ENCODE results near the gene CDH26. TPM values are rescaled to one million over a fixed set of nuclear protein-coding genes. Genes with fewer than 3 reads are reported as not detected.

The CDH26 gene
- total and polyA plus RNA-seq, 10 of the 15 experiments (the other 5 are each of a cell fraction or from before 2014, with no cell fraction given), result 0.03 to 0.19 (median 0.08) TPM; not detected in 4

DNA sequence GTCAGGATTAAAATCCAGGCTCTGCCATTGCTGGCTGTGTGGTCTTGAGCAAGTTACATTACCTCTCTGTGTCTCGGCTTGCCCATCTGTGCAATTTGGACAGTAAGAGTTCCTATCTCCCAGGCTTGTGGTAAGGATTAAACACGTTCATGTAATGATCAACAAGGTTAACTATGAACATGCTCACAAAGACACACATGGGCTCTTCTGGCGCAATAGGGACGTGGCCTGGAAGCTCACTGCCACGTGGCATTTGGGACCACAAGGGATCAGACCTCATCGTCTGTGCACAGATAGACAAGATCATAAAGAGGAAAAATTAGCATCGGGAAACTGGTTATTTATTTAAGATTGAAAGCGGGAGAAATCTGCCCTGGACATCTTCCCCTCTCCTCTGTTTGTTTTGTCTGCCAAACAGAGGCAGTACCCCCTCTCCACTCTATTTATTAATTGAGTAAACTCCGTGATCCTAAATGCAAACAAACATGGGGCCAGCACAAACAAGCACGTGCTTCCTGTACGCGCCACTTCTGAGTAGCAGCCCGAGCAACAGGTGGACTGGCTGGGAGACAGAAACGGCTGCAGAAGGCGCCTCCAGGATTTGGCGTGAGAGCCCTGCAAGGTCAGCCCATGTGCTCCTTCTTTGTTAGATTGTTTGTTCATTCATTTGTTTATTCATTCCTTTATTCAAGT is 95.0 kb downstream of the CDH26 start:
- RAD21 ChIA-PET (ENCODE audit: unreplicated experiment), result no interaction called here
- H4K20me1 ChIP-seq (ENCODE audit: control insufficient read depth, insufficient read depth), result no peaks in the 10 kb centered on the region
- FAIRE-seq (no peak), ATAC-seq (no peak), DNase-seq (ENCODE audit: low read depth, low spot score) (no peak)
- H3K9ac ChIP-seq (ENCODE audit: control insufficient read depth, insufficient read depth, low read length), result no peak overlapping the region
- no peak overlapping the region for H3K4me3 ChIP-seq
- POLR2A ChIA-PET, result no interaction called here
- H2AFZ ChIP-seq (ENCODE audit: control insufficient read depth, low read depth, low read length), result no peak overlapping the region
- no peaks in the 10 kb centered on the region for H3K79me2 ChIP-seq (ENCODE audit: control insufficient read depth, insufficient read depth, low read length)
- no peaks in the 10 kb centered on the region for H3K36me3 ChIP-seq (ENCODE audit: control insufficient read depth in 2 of 2, insufficient read depth in 2 of 2, low read length in 1 of 2)
- H3K4me2 ChIP-seq (ENCODE audit: control insufficient read depth, insufficient read depth), result no peak overlapping the region
- H3K27ac ChIP-seq (ENCODE audit: control insufficient read depth, insufficient read depth), result no peak overlapping the region
- no TSS peak for BruUV-seq (replicated peaks)
- 48% methylated on average over 16 of the region's 16 CpGs for WGBS (ENCODE audit: insufficient coverage, insufficient replicate concordance, low lambda C conversion rate, missing lambda C conversion rate)
- no peaks in the 10 kb centered on the region for H3K27me3 ChIP-seq (replicated peaks in 1 of 2; ENCODE audit: control insufficient read depth in 2 of 2, insufficient read depth in 2 of 2, low read length in 1 of 2)
- CTCF ChIA-PET, result interaction anchor here (0.9 to 1.1 kb wide), 2 partner anchors 19 to 61 kb away, joined by 3 to 4 read pairs; no protein-coding TSS in a partner anchor
- H3K4me1 ChIP-seq (ENCODE audit: control insufficient read depth, insufficient read depth, low read length), result no peaks in the 10 kb centered on the region
- SMC1A ChIA-PET (ENCODE audit: uncharacterized antibody, unreplicated experiment), result no interaction called here
- intact Hi-C loops (cut with micrococcal nuclease; ENCODE audit: unreplicated experiment) (loop anchor here (10.0 kb wide), 1 partner anchor 108 kb away; the partner anchor contains the start of genes FAM217B and PPP1R3D), in situ Hi-C loops (cut with MboI) (no loop called here)
- H3K9me3 ChIP-seq (replicated peaks; ENCODE audit: control insufficient read depth, insufficient read depth, low read length), result no peaks in the 10 kb centered on the region
- TF ChIP-seq ESRRA (IDR thresholded peaks at IDR 0.05; ENCODE audit: low read length), result no peak
- TF ChIP-seq PML (IDR thresholded peaks at IDR 0.05; ENCODE audit: low read length), result no peak
- TF ChIP-seq POU2F2 (IDR thresholded peaks at IDR 0.05; ENCODE audit: borderline replicate concordance, low read depth, low read length), result no peak
- no peak for TF ChIP-seq CREB1 (IDR thresholded peaks at IDR 0.05; ENCODE audit: low read depth)
- TF ChIP-seq, protein P1, sequence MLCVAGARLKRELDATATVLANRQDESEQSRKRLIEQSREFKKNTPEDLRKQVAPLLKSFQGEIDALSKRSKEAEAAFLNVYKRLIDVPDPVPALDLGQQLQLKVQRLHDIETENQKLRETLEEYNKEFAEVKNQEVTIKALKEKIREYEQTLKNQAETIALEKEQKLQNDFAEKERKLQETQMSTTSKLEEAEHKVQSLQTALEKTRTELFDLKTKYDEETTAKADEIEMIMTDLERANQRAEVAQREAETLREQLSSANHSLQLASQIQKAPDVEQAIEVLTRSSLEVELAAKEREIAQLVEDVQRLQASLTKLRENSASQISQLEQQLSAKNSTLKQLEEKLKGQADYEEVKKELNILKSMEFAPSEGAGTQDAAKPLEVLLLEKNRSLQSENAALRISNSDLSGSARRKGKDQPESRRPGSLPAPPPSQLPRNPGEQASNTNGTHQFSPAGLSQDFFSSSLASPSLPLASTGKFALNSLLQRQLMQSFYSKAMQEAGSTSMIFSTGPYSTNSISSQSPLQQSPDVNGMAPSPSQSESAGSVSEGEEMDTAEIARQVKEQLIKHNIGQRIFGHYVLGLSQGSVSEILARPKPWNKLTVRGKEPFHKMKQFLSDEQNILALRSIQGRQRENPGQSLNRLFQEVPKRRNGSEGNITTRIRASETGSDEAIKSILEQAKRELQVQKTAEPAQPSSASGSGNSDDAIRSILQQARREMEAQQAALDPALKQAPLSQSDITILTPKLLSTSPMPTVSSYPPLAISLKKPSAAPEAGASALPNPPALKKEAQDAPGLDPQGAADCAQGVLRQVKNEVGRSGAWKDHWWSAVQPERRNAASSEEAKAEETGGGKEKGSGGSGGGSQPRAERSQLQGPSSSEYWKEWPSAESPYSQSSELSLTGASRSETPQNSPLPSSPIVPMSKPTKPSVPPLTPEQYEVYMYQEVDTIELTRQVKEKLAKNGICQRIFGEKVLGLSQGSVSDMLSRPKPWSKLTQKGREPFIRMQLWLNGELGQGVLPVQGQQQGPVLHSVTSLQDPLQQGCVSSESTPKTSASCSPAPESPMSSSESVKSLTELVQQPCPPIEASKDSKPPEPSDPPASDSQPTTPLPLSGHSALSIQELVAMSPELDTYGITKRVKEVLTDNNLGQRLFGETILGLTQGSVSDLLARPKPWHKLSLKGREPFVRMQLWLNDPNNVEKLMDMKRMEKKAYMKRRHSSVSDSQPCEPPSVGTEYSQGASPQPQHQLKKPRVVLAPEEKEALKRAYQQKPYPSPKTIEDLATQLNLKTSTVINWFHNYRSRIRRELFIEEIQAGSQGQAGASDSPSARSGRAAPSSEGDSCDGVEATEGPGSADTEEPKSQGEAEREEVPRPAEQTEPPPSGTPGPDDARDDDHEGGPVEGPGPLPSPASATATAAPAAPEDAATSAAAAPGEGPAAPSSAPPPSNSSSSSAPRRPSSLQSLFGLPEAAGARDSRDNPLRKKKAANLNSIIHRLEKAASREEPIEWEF (IDR thresholded peaks at IDR 0.05; ENCODE audit: insufficient replicate concordance, low read depth, low read length), result no peak
- no peak for TF ChIP-seq RFX5 (IDR thresholded peaks at IDR 0.05; ENCODE audit: low read depth, low read length)
- no peak for TF ChIP-seq ZNF274 (IDR thresholded peaks at IDR 0.05; ENCODE audit: insufficient read depth, insufficient read length)
- no peak for TF ChIP-seq CEBPZ (IDR thresholded peaks at IDR 0.05; ENCODE audit: low read depth, low read length)
- no peak for TF ChIP-seq IKZF1 (conservative IDR thresholded peaks at IDR 0.05)
- TF ChIP-seq, protein P2, sequence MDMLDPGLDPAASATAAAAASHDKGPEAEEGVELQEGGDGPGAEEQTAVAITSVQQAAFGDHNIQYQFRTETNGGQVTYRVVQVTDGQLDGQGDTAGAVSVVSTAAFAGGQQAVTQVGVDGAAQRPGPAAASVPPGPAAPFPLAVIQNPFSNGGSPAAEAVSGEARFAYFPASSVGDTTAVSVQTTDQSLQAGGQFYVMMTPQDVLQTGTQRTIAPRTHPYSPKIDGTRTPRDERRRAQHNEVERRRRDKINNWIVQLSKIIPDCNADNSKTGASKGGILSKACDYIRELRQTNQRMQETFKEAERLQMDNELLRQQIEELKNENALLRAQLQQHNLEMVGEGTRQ (IDR thresholded peaks at IDR 0.05; ENCODE audit: borderline replicate concordance, low read depth, low read length), result no peak
- no peak for TF ChIP-seq SPI1 (IDR thresholded peaks at IDR 0.05; ENCODE audit: borderline replicate concordance, insufficient read depth, low read depth, low read length)
- TF ChIP-seq IRF4 (IDR thresholded peaks at IDR 0.05; ENCODE audit: low read depth, low read length), result no peak
- TF ChIP-seq EP300 (IDR thresholded peaks at IDR 0.05; ENCODE audit: borderline replicate concordance in 1 of 2, control insufficient read depth in 1 of 2, low read depth in 2 of 2, low read length in 2 of 2), result no peak
